Liver (tissue), 3 donors: ENCODE results near the gene KRT34.

Experiments used
- FOXA1 ChIP-seq: IDR thresholded peaks from 2 replicates; pipeline ENCODE4 v1.6.1; 2016; ENCODE audit warnings: antibody characterized with exemption
- SP1 ChIP-seq: IDR thresholded peaks from 2 replicates; pipeline ENCODE4 v1.6.1; 2018; ENCODE audit warnings: antibody characterized with exemption, mild to moderate bottlenecking
- TF ChIP-seq, protein P1 (sequence below): fragments of 150-350 bp; IDR thresholded peaks from 2 replicates; pipeline ENCODE4 v1.5.1; 2017; ENCODE audit warnings: improper control_type of control experiment, low read depth, low read length; ENCODE audit not compliant: missing input control
- donor health status: healthy.
- donor health status: healthy.

DNA sequence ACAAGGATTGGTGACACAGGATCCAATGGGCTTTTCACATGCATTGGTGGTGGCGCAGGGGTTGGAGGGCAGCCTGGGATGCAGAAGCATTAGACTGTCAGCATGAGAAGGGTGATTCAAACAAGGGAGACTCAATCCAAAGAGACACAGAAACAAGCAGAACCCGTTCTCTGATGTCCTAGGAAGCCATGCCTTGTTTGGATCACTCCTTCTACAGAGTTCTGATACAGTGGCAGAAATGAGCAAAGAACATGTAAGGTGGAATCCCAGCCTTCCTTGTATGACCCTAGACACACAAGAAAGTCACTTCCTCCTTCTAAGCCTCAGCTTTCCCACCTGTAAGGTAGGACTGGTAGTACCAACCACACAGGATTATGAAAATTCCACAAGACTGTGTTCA lies 18.2 kb downstream of the KRT34 start:
- TF ChIP-seq SP1: no peak
- TF ChIP-seq, protein P1, sequence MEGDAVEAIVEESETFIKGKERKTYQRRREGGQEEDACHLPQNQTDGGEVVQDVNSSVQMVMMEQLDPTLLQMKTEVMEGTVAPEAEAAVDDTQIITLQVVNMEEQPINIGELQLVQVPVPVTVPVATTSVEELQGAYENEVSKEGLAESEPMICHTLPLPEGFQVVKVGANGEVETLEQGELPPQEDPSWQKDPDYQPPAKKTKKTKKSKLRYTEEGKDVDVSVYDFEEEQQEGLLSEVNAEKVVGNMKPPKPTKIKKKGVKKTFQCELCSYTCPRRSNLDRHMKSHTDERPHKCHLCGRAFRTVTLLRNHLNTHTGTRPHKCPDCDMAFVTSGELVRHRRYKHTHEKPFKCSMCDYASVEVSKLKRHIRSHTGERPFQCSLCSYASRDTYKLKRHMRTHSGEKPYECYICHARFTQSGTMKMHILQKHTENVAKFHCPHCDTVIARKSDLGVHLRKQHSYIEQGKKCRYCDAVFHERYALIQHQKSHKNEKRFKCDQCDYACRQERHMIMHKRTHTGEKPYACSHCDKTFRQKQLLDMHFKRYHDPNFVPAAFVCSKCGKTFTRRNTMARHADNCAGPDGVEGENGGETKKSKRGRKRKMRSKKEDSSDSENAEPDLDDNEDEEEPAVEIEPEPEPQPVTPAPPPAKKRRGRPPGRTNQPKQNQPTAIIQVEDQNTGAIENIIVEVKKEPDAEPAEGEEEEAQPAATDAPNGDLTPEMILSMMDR: no peak
- TF ChIP-seq FOXA1: no peak
